Embryonic facial prominence (tissue), 1 donor: Measurements from ENCODE around the gene ADAM23.

Source experiments
- DNase-seq: peaks from one replicate; pipeline ENCODE4 v3.0.0-alpha.2; 2016; ENCODE audit errors: extremely low spot score

ADAM23 gene

DNA sequence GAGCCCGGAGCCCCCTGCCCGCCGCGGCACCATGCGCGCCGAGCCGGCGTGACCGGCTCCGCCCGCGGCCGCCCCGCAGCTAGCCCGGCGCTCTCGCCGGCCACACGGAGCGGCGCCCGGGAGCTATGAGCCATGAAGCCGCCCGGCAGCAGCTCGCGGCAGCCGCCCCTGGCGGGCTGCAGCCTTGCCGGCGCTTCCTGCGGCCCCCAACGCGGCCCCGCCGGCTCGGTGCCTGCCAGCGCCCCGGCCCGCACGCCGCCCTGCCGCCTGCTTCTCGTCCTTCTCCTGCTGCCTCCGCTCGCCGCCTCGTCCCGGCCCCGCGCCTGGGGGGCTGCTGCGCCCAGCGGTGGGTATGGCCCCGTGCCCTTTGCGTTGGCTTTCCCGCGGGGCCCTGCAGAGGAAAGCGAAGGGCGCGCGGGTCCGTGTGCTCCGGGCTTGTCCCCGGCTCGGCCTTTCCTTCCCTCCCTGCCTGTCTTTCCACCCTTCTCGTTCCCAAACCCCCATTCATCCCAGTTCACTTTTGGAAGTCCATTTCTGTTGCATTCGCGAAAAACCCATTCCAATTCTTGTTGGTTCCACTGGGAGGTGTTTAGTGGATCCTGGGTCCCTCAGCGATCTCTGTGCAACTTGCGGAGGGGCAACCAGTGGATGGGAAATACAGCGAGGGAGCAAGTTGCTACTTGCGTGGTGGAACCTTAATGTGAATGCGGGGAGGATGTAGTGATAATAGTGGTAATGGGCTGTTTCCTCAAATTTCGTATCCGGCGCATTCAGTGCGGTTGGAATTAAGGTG lies 599 bp downstream of the ADAM23 start:
- no peak for DNase-seq

DNA sequence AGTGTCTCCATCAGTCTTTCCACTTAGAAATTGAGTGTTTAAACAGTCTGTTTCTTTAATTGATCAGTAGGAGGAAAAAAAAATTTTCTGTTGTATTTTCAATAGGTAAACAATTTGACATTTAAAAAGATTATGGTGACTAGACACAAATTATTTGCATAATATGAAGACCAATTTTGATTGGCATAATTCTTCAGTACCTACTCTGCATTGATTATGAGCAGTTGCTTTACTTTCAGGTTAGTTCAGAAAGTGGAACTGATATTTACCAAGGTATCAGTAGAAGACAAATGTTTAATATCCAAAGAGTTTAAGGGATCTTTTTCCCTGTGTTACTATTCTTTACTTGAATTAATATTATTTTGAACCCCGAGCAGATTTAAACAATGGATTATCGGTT lies 2.6 kb downstream of the ADAM23 start:
- no peak for DNase-seq

DNA sequence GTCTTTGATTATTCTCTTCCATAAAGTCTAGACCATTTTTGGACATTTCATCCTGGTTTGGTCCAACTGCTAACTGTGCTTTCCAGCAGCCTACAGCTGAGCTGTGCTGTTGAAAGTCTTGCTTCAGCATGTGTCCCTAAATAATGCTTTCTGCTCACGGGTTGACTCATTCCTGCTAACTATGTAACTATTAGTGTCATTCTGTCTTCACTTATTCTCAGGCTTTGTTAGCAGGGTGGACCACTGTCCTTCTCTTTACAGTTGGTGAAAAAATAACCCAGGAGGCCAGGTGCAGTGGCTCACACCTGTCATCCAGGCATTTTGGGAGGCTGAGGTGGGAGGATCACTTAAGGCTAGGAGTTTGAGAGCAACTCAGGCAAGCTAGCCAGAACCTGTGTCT lies 8.9 kb downstream of the ADAM23 start:
- DNase-seq, result no peak

DNA sequence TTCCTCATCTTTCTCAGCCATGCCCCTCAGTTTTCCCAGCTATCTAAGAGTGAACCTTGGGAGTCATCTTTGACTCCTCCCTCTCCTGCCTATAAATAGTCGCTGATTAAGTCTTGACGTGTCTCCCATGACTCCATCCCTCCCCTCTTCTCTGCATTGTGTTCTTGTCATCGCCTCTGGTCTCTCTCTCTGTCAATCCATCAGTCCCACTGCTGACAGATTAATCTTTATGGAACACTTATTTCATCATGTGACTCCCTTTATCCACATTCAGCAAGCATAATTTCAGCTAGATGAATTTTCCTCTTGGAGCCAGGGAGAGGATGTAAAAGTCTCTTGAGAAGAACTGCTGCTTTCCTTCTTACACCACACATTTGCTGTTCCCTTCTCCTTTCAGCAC lies 9.4 kb downstream of the ADAM23 start:
- DNase-seq, result no peak

DNA sequence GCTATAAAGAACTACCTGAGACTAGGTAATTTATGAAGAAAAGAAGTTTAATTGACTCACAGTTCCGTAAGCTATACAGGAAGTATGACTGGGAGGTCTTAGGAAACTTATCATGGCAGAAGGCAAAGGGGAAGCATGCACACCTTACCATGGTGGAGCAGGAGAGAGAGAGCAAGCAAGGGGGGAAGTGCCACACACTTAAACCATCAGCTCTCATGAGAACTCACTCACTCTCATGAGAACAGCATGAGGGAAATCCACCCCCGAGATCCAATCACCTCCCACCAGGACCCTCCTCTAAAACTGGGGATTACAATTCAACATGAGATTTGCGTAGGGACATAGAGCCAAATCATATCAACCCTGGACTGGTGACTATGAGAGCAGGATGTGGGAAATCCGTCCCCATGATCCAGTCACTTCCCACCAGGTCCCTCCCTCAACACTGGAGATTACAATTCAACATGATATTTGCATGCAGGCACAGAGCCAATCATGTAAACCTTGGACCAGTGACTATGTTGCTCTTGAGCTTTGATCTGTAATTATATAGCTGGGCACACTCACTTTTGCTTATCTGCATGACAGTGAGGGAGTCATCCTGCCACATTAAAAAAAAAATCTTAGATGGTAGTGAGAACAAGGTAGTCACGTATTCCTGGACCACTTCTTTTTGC lies 12.9 kb downstream of the ADAM23 start:
- no peak for DNase-seq

DNA sequence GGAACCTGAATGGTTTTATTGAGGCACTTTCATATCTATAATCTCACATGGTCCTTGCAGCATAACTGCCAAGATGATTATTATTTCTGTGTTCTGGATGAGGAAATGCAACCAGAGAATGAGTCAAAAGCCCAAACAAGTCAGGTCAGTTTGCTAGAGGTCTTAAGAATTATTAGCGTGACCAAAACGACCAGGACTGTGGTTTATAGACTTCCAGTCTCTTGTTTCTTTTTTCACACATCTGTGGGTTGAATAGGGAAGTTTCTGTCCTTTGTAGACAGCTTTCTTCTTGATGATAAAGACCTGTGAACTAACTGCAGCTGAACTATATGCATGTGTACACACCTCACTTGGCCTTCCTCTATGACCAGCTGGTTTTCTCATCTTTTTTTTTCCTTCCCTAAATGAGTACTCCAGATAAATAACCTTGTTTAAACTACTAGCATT lies 13.9 kb downstream of the ADAM23 start:
- DNase-seq, result no peak

DNA sequence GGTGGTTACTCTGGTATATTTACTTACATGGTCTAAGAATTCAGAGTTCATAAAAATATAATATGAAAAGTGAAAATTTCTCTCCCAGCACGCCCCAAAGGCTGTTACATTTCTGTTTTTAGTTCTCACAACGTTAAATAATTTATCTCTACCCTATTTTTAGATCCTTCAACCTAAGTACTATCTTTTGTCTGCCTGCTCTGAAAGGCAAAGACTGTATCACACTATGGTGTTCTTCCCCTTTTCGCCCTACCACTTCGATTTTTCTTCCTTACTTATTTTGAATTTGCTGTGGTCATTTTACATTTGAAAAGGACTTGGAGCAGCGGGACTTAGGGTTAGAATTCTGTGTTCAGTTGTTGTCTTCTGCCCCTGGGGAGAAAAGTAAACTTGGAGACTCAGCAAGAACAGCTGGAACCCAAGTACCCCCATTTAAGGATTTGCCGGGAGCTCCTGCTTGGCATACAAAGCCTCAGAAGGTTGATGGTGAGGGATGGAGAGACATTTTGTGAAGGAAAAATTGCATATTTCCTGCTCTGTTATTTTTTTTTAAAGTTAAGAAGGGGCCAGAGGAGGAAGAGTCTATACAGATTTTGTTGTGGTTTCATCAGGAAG lies 19.0 kb downstream of the ADAM23 start:
- no peak for DNase-seq

DNA sequence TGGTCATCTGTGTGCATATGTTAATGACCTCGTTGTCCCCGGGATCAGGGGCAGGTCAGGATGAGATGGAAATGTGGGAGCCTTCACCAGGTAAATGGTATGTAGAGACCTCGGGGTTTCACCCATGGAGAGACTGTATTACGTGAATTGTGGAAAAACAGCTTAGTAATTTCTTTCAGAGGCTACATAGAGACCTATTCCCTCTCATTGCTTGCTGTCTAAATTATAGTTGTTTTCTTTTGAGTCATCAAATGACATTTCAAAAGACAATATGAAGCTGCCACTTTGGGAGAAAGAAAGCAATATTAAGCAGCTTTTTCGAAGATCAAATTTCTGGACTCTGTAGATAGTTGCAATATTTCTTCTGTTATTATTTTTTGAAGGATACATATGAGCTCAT lies 20.4 kb downstream of the ADAM23 start:
- DNase-seq, result no peak

DNA sequence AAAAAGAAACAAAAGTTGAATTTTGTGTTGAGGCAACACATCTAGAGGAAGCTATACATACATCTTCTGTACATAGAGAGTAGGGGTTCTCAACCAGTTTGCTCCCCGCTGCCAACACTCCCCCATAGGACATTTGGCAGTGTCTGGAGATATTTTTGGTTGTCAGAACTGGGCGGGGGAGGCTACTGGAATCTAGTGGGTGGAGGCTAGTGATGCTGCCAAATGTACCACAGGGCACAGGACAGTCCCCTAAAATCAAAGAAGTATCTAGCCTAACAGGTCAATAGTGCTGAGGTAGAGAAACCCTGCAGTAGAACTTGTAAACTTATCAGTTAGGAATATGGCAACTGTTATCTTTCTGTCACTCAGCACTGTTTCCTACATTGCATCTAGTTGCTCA lies 21.3 kb downstream of the ADAM23 start:
- DNase-seq, result no peak

DNA sequence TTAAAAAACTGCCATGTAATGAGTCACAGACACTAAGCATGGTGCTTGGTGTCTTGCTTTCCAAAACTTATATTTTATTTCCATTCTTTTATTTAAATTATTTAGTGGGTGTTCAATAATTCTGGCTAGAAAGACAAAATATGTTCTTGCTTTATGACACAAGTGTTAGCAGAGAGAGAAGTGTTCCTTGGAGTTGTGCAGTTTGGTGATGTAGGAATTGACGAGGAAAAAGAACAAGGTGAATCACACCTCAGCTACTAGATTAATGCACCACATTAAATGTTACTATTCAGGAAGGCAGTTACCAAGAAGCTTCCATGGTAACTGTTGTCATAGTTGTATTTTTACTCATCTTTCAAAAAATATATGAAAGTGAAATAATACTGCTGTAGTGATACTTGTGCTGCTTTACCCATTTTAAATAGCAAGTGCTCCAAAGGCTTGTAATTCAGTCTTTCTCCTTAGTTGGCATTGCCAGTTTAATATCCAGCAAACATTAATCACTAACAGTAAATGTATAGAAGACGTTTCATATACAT lies 28.3 kb downstream of the ADAM23 start:
- no peak for DNase-seq

DNA sequence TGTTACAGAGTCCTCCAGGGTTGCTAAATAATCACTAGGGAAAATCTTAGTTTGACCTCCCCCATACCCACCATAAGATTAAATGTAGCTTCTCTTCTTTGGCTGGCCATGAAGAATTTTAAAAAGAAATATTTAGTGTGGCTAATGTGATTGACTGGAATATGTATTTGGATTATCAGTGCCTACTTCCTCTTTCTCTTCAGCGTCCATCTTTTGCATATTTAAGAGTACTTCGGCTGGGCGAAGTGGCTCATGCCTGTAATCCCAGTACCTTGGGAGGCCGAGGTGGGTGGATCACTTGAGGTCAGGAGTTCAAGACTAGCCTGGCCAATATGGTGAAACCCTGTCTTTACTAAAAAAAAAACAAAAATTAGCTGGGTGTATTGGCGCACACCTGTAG lies 28.8 kb downstream of the ADAM23 start:
- no peak for DNase-seq

DNA sequence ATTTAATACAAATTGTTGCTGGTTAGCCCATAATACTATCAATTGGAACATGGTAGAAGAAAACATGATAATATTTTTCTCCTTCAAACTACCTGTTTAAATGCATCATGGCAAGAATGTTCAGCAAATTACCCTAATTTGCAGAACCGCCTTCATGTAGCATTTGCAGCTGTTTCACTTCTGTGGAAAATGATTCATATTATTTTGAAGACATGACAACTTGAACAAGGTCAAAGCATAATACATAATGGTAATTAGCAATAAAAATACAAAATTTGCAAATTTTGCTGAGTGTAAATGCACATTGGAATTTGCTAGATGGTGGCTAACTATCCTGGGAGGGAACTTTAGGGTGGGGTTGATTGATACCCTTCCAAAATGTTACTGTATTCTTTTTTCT lies 30.8 kb downstream of the ADAM23 start:
- DNase-seq, result no peak

DNA sequence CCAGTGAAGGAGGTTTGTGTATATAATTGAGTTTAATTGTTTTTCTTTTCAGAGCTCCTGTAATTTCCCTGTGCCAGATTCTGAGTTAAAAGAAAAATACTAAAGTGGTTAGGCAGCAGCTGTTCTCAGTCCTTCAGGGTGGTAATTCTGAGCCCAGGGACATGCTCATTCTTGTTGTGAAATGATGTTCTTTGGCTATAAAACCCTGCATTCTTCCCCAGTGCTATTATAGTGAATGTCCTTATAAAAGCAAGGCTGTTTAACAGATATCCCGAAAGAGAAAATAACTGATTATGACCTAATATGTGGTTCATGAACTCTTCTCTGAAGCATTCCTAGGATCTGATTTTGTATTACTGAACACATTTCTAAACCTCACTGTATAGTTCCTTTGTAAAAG lies 34.0 kb downstream of the ADAM23 start:
- no peak for DNase-seq

DNA sequence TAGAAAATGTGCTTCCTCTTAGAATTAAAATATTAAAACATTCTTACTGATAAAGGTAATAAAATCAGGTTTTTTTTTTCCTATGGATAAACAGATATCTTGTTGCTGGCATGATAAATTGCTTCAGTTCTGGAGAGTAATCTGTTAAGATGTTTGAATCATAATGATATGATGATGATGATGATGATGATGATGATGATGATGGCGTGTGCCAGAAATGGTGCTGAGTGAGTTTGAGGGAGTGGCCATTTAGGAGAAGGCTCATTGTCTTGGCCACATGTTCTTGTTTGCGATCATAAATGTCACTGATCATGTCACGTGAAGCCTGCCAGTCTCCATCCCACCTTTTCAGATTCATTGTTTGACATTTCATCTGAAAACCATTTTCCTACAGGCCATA lies 35.0 kb downstream of the ADAM23 start:
- DNase-seq, result no peak

DNA sequence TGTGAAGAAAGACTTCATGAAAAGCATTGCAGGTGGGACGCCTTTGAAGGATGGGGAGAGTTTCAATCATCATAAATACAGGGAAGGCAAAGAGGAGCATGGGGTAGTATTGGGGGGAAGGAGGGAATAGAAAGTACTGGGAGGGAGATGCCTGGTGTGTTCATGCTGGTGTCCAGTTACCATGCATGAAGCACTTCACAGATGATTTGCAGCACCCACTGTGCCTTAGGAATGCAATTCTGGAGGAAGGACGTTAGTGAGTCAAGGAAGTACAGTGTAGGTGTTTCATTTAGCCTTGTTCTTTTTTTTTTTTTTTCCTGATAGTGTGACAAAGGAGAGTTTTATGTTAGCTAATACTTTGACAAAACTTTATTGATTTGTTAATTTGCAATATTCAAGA lies 36.8 kb downstream of the ADAM23 start:
- DNase-seq, result no peak

DNA sequence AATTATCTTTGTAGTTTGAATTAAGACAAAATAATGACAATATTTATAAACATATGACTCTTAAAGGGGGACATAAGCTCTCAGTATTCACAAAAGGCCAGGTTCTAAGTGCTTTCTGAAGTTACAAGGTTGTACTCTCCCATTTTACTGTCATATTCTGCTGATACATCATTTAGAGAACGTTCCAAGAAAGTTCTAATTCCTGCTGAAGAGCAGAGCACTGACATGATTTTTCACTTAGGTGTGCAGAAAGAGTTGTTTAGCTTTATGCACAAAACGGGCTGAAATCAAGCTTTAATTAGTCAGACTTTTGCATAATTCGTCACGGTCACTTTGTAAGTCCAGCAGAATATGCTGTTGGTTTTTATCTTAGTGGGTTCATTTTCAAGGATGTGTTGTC lies 37.3 kb downstream of the ADAM23 start:
- no peak for DNase-seq

DNA sequence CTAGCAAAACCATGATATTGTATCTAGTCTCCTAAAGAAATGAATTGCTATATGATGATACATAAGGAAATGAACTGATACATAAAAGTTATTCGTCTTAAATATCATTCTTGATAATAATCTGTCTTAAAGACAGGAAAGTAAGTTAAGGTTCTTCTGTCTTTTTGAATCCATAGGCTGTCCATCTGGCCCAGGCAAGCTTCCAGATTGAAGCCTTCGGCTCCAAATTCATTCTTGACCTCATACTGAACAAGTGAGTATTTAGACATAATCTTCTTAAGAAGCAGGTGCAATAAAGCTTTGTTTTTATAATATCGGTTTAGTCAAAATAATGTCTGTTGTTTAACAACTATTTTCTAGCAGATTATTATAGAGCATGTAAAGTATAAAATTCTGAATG lies 37.7 kb downstream of the ADAM23 start:
- DNase-seq, result no peak

DNA sequence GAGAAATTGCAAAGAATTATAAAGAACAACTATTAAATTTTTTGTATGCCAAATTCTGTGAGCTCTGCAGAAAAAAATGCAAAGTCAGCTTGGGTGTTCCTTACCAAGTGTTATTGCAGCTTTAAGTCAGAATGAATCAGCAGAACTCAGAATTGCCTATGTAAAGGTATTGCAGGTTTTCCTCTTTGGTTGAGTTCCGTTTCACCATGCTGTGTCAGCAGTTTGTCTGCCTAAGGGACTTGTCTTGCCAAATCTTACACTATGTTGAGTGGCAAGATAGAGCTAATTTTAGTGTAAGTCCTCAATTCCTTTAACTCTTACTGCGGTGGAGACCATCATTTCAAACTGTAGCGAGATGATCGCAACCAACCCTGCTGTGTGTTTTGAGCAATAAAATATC lies 38.8 kb downstream of the ADAM23 start:
- no peak for DNase-seq

DNA sequence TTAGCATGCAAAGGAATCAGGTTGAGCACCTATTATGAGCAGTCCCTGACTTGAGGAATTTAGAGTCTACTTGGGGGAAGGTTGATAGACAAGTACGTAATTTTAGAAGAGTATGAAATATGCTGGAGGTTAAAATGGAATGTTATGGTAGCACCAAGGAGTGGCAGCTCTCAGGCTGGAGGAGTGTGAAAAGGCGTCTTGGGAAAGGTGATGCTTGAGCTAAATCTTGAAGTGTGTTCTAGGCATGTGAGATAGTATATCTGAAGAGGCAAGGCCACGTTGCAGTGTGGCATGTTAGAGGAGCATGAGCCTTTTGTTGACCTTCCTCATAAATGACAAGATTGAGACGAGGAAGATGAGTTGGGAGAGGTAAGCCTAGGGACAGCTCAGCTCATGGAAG lies 39.3 kb downstream of the ADAM23 start:
- no peak for DNase-seq

DNA sequence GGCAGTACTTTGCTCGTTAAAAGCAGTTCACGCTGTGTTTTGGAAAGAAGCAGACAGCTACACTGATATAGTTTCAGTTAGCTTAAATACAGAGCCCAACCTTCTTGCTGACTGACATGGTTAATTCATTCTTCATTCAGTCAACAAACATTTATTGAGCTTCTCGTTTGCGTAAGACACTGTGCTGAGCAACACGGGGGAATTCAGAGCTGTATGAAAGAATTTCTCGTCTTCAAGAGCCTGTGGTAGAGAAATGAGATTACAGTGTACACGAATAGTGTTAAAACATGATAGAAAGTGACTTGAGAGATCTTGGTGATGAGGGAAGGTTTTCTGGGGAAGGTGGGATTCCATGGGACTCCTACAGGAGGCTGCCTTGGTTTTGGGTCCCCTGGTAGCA lies 44.7 kb downstream of the ADAM23 start:
- no peak for DNase-seq

DNA sequence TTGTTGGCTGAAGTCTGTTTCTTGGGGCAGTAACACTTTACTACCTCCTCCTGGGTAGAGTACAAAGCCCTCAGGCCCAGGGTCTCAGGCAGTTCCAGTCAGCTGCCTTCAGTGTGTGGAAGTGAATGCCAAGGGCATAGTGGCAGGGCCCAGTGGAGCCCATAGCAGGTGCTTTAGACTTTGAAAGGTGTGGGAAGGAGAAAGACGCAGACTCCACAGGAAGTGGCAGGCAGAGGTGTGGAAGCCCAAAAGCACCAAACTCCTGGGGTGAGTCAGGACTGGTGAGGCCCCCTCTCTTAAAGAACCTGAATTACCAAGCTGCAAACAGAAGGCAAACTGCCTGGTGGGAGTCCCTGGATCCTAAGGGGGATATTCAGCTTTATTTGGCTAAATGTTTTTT lies 45.3 kb downstream of the ADAM23 start:
- DNase-seq, result no peak

DNA sequence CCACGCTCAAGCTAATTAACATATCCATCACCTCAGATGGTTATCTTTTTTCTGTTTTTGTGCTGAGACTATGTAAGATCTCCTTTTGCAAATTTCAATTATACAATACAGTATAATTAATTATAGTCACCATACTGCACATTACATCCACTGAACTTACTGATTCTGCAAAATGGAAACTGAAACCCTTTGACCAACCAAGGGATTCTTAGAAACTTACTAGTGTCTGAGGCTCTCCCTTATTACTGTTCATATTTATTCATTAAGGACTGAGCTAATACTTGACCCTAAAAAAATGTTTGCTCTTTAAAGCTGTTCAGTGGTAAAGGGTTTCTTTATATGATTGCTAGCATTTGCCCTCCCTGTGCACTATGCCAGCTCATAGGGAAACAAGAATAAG lies 50.7 kb downstream of the ADAM23 start:
- no peak for DNase-seq

DNA sequence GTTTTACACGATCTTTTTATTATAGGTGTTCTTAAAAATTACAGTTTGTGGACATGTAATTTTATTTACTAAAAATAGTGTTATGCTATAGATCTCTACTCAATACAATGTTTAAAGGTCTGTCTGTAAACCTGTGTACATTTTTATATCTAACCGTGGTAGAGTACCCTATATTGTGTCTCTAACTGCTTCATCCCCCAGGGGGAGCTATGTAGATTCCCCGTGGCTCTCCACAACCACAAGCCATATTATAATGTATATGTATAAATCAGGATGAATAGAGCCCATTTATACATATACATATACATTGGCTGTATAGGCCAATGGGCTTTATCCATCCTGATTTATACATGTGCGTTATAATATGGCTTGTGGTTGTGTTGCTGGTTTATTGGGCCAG lies 59.4 kb downstream of the ADAM23 start:
- DNase-seq, result no peak
